KG1 (cell line): ENCODE results near the gene PTPRC.

ENCODE experiments used
- DNase-seq: peaks from one replicate; lab custom pipeline; 2025; lab: John Stamatoyannopoulos, UW

Gene PTPRC

DNA sequence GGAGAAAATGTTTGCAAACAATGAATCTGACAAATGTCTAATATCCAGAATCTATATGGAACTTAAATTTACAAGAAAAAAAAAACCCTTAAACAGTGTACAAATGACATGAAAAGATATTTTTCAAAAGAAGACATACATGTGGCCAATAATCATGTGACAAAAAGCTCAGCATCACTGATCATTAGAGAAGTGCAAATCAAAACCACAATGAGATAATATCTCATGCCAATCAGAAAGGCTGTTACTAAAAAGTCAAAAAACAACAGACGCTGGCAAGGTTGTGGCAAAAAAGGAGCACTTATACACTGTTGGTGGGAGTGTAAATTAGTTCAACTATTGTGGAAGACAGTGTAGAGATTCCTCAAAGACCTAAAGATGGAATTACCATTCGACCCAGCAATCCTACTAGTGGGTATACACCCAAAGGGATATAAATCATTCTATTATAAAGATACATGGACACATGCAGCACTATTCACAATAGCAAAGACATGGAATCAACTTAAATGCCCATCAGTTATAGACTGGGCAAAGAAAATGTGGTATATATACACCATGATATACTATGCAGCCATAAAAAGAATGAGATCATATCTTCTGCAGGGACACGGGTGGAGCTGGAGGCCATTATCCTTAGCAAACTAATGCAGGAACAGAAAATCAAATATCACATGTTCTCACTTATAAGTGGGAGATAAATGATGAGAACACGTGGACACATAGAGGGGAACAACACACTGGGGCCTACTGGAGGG lies 123.2 kb downstream of the PTPRC start:
- DNase-seq, result no peak

GRCh38 chr1:198763298-198763714 lies 124.5 kb downstream of the PTPRC start:
- DNase-seq, result no peak

DNA sequence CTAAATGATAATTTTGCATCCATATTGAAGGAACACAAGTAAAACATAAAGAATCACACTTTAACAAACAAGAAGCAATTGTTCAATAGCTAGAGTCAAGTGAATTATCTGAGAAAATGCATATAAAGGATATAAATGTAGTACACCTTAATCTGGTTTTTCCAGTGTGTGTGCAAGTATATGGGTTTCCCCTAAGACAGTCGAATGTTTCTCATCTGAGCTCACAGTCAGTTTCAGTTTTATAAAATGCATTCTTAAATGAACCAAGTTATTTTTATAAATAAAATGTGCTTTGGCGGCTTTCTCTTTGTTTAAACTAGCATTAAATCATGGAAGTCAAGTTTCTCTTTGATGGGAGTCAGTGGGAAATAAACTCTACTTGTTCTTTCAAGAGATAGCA lies 125.9 kb downstream of the PTPRC start:
- no peak for DNase-seq

DNA sequence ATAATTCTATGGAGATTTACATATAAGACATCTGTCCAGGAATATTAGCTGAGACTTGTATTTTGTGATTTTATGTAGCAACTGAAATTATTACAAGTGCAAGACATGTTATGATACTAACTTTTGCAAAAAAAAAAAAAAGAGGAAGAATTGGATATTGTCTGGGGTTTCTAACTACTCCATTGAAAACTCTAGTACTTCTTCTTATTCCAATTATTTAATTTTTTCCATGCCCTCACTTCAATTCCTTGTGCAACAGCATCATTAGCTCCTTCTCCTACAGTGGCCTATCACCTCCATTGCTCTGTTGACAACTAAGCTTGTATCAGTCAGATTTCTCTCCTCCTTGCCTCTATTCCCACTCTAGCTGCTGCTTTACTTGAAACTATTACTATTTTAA lies 126.6 kb downstream of the PTPRC start:
- DNase-seq, result no peak

DNA sequence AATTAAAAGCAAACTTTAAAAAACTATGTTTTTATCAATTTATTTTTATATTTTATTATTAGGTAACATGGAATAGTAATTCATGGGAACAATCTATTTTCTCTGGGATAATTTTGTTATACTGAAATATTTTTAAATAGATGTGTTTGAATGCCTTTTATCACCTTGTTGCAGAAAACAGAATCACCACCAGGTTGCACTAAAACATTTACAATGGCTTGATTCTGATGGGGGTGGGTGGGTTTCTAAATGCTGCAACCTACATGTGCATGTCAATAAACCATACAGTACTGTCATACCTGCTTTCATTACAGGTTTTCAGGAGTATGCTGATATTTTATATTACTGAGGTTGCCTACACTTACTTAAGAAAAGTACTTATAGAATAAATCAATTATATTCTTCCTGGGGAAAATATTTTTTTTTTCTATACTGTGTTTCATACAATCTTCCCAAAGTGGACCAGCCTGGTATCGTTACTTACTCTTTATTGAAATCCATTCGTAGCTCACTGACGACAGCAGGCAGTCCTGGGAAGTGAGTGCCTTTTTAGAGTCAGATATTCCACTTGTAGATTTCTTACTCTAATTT lies 132.8 kb downstream of the PTPRC start:
- DNase-seq, result peak; percentile 59

DNA sequence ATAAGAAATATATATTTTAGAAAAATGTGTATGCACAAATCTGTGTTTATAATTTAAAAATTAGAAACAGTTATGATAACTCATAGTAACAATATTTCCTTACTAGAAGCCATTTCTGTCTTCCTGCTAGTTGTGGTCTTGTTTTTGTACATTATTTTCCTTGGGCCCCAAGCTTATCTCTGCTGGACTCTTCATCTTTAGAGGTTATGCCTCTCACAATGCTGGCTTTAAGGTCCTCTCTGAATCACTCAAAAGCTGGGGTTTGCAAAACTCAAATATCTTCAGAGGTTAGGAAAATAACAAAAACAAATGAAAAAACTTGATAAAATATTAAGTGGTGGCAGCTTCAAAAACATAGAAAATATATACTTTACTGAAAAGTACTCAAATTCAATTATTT lies 133.8 kb downstream of the PTPRC start:
- DNase-seq, result no peak

- DNase-seq, result no peak
Observed at GRCh38 chr1:198773030-198773429, 134.2 kb downstream of the PTPRC start.

DNA sequence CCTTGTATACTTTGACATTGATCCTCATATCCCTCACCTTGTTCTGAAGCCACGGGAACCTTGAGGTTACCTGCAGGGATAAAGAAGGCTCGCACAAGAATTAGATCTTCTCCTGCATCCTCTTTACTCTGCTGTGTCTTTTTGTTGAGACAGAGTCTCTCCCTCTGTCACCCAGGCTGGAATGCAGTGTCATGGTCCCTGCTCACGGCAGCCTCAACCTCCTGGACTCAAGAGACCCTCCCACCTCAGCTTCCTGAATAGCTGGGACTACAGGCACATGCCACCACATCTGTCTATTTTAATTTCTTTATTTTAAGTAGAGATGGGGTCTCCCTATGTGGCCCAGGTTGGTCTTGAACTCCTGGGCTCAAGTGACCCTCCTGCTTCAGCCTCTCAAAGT lies 134.7 kb downstream of the PTPRC start:
- no peak for DNase-seq

DNA sequence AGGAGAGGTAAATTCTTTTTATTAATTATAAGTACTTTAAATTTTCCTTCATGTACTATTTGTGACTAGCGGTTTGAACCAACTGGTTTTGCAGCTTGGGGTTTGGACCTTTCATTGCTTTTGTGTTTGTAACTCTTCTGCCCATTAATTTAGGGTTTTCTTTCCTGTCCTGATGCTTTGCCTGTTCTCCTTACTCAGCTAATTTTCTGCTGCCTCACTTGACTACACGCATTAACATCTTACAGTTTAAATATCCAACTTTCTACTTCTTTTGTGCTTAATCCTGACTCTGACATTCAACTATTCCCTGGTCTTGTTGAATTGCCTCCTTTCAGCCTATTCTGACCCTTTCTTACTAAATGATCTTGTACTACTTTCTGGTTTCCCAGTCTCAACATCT lies 135.6 kb downstream of the PTPRC start:
- no peak for DNase-seq

- DNase-seq, result no peak
Observed at GRCh38 chr1:198775606-198776005, 136.8 kb downstream of the PTPRC start.

GRCh38 chr1:198776602-198777029 lies 137.8 kb downstream of the PTPRC start:
- peak; percentile 64 for DNase-seq

- DNase-seq, result no peak
Observed at GRCh38 chr1:198778049-198778448, 139.2 kb downstream of the PTPRC start.

- DNase-seq, result no peak
Observed at GRCh38 chr1:198780376-198780775, 141.5 kb downstream of the PTPRC start.

DNA sequence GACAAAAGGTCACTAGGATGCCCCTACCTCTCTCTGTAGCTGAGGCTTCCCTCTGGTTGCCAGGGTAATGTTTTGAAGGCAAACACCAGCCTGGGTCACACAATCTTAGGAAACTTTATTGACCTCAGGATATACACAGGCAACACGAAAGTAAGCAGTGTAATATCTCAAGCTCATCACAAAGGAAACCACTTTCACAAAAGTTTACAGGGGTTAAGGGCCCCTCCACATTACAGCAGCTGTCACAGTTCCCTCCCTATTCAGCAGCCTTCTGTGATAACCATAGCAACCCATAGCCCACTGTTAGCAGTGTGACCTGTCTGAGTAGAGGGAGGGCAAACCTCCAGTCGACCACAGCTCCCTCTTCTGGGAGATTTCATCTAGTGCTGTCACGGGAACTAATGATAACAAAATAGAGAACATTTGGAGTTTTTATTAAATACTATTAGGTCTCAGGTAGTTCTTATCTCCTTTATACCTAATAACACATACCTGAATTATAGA lies 149.8 kb downstream of the PTPRC start:
- DNase-seq, result no peak

DNA sequence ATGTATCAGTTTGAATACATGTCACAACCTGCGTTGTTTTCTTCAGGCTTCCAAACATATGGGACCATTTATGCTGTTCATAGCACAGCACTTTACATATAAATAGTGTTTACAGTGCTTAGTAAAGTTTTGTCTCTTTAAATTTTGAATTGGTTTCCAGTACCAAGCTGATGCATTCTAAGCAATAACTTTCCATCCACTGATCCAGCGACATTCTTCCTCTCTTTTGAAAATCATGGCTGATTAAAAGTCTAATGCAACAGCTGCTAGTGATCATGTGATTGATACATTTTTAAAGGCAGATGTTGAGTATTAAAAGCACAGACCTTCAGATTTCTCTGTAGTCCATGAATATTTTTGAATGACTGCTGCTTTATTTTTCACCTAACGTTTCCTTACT lies 154.9 kb downstream of the PTPRC start:
- DNase-seq, result no peak

GRCh38 chr1:198794498-198794897 lies 155.7 kb downstream of the PTPRC start:
- DNase-seq, result no peak

- DNase-seq, result no peak
Observed at GRCh38 chr1:198797656-198798055, 158.8 kb downstream of the PTPRC start.

GRCh38 chr1:198798923-198799386 lies 160.1 kb downstream of the PTPRC start:
- no peak for DNase-seq

DNA sequence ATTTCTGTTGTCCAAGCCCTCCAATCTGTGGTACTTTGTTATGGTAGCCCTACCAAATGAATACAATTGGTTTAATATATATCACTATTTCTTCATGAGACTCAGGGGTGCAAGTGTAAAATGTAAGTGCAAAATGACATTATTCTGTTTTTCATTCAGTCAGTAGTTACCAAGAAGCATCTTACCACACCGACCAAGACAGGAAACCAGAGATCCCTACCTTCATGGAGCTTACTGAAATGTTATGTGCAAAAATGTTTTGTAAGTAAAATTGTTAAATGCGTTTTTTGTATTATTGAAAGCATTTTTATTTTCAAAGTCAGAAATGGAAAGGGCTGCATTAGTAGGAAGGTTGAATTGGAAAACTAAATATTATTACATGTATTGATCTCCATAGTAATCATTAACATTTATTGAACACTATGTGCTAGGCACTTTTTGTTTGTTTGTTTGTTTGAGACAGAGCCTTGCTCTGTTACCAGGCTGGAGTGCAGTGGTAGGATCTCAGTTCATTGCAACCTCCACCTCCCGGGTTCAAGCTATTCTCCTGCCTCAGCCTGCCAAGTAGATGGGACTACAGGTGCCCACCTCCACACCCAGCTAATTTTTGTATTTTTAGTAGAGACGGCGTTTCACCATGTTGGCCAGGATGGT lies 166.8 kb downstream of the PTPRC start:
- no peak for DNase-seq

GRCh38 chr1:198806861-198807260 lies 168.0 kb downstream of the PTPRC start:
- DNase-seq, result no peak
